GM18499 (cell line): ENCODE measurements around the gene ANKRD18B.
"Not testable (repeated sequence)": the region's sequence is repeated elsewhere in the genome, so short reads cannot be mapped to it uniquely, and the experiment has no call there.

Source experiments
- ATAC-seq: cut with Tn5 transposase; IDR thresholded peaks from one replicate; pipeline ENCODE4 v1.9.1; 2021; ENCODE audit warnings: moderate number of reproducible peaks; ENCODE audit not compliant: insufficient read depth, unreplicated experiment

ANKRD18B gene

GRCh38 chr9:33523397-33524305 is at the start of gene ANKRD18B:
Gene ANKRD18B, plus strand, starts transcription at chr9:33524251. Its CDS starts 239 bp downstream, at chr9:33524490.
- ATAC-seq: not testable (repeated sequence)

GRCh38 chr9:33475357-33475756 is 48.7 kb upstream of the ANKRD18B start:
- no peak for ATAC-seq

- ATAC-seq: no peak
These were observed 47.5 kb upstream of the ANKRD18B start for GRCh38 chr9:33476503-33476902.

- no peak for ATAC-seq
These were observed 43.9 kb upstream of the ANKRD18B start for GRCh38 chr9:33480106-33480505.

GRCh38 chr9:33480976-33481375 is 43.1 kb upstream of the ANKRD18B start:
- no peak for ATAC-seq

- ATAC-seq: not testable (repeated sequence)
These were observed 38.7 kb upstream of the ANKRD18B start for GRCh38 chr9:33485312-33485711.

- no peak for ATAC-seq
These were observed 35.0 kb upstream of the ANKRD18B start for GRCh38 chr9:33489066-33489465.

GRCh38 chr9:33493819-33494218 is 30.2 kb upstream of the ANKRD18B start:
- not testable (repeated sequence) for ATAC-seq

- ATAC-seq: no peak
These were observed 25.7 kb upstream of the ANKRD18B start for GRCh38 chr9:33498387-33498786.

- no peak for ATAC-seq
These were observed 17.3 kb upstream of the ANKRD18B start for GRCh38 chr9:33506626-33507370.

- ATAC-seq: no peak
These were observed 13.5 kb upstream of the ANKRD18B start for GRCh38 chr9:33510262-33511183.

- ATAC-seq: not testable (repeated sequence)
These were observed 12.9 kb upstream of the ANKRD18B start for GRCh38 chr9:33511184-33511517.

- not testable (repeated sequence) for ATAC-seq
These were observed 11.5 kb upstream of the ANKRD18B start for GRCh38 chr9:33512535-33512934.

GRCh38 chr9:33515342-33515995 is 8.6 kb upstream of the ANKRD18B start:
- ATAC-seq: not testable (repeated sequence)

- ATAC-seq: not testable (repeated sequence)
These were observed 7.7 kb upstream of the ANKRD18B start for GRCh38 chr9:33516397-33516796.

- no peak for ATAC-seq
These were observed 6.7 kb upstream of the ANKRD18B start for GRCh38 chr9:33517373-33517772.

GRCh38 chr9:33517934-33518577 is 6.0 kb upstream of the ANKRD18B start:
- not testable (repeated sequence) for ATAC-seq

GRCh38 chr9:33521861-33522260 is 2.2 kb upstream of the ANKRD18B start:
- ATAC-seq: not testable (repeated sequence)

- ATAC-seq: no peak
These were observed 376 bp downstream of the ANKRD18B start for GRCh38 chr9:33524306-33524947.
